SK-N-MC (cell line): ENCODE results near the gene N4BP3.

Source experiments
- DNase-seq: peaks from one replicate; pipeline ENCODE4 v3.0.0-alpha.2; 2011; ENCODE audit warnings: low read depth, low spot score
- H3K27ac ChIP-seq: fragments of 200-600 bp; sonication (generic); 2 replicates; pipeline ENCODE4 v1.5.1; 2016; ENCODE audit warnings: mixed run types
- H3K36me3 ChIP-seq: fragments of 200-600 bp; sonication (generic); 2 replicates; pipeline ENCODE4 v1.6.1; 2017; ENCODE audit warnings: antibody characterized with exemption, low read length, mixed read lengths; ENCODE audit not compliant: insufficient read depth
- H3K4me3 ChIP-seq: fragments of 200-600 bp; sonication (generic); 2 replicates; pipeline ENCODE4 v1.5.1; 2016
- H3K9ac ChIP-seq: fragments of 200-600 bp; sonication (generic); 2 replicates; pipeline ENCODE4 v1.8.0; 2017; ENCODE audit warnings: mixed run types, mixed read lengths; ENCODE audit not compliant: insufficient read length
- H3K9me3 ChIP-seq: fragments of 200-600 bp; sonication (generic); 2 replicates; pipeline ENCODE4 v1.6.1; 2017; ENCODE audit warnings: low read depth, mild to moderate bottlenecking, antibody characterized with exemption, low read length, moderate library complexity, mixed read lengths
- EZH2 ChIP-seq: fragments of 200-600 bp; sonication (generic); IDR thresholded peaks from one replicate; pipeline ENCODE4 v1.6.1; 2017; ENCODE audit warnings: antibody characterized with exemption
- FOXP2 ChIP-seq: optimal IDR thresholded peaks from 2 replicates; pipeline ENCODE3; 2011; ENCODE audit warnings: mild to moderate bottlenecking, moderate library complexity; ENCODE audit not compliant: insufficient read depth; ENCODE audit errors: extremely low read length, control extremely low read depth
- POLR2AphosphoS5 ChIP-seq: IDR thresholded peaks from 2 replicates; pipeline ENCODE4 v1.6.1; 2012; ENCODE audit warnings: mild to moderate bottlenecking, low read depth, low read length, borderline replicate concordance

The N4BP3 gene

DNA sequence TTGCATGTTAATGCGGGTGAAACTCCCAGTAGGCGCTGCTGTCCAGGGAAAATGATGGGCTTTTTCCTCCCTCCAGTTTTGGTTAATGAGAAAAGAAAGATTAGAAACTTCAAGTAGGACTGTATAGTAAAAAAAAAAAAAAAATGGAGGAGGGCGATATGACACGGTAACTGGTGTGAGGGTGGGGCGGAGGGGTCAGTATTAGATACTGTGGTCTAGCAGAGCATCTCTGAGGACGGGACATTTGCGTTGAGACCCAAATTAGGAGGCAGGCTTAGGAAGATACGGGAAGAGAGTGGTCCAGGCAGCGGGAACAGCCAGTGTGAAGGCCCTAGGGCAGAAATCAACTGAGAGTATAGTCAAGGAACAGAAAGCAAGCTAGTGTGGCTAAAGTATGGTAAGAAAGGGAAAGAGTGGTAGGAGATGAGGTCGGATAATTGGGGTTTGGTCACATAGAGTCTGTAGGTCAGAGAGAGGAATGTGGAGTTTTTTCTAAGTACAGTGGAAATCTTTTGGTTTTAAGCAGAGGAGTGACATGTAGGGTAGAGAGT is 18.2 kb downstream of the N4BP3 start:
- Histone ChIP-seq H3K9ac (peak overlapping the region; percentile 95), H3K27ac (peak overlapping the region; percentile 61; the same call in 1 of the 2 replicates), H3K9me3 (no peaks in the 10 kb centered on the region), H3K36me3 (peaks cover 17% of the 10 kb centered on the region; the same call in 1 of the 2 replicates), H3K4me3 (peak overlapping the region; percentile 90)
- no peak for DNase-seq
- no peak for TF ChIP-seq POLR2AphosphoS5
- TF ChIP-seq FOXP2, result no peak
- TF ChIP-seq EZH2, result no peak

DNA sequence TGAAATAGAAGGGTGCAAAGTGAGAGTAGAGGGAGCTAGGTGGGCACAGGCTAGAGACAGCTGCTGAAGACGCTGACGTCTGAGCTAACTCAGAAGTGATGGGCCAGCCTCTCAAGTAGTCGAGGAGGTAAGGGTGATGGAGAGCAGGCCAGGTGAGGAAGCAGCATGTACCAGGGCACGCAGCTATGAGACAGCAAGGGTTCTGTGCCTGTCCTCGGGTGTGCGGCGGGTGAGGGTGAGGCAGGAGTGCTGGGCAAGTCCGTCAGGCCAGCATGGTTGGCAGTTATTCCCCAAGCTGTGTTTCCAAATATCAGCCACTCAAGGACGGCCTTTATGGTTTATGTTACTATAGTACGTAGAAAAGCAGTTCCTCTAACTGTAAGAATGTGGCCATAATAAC is 23.7 kb downstream of the N4BP3 start:
- no peak overlapping the region for H3K9ac ChIP-seq
- no peak overlapping the region for H3K4me3 ChIP-seq
- H3K27ac ChIP-seq, result no peak overlapping the region
- DNase-seq, result no peak
- H3K9me3 ChIP-seq, result no peaks in the 10 kb centered on the region
- TF ChIP-seq FOXP2 (no peak), EZH2 (no peak), POLR2AphosphoS5 (no peak)
- H3K36me3 ChIP-seq, result peaks cover 31% of the 10 kb centered on the region; the same call in 1 of the 2 replicates

DNA sequence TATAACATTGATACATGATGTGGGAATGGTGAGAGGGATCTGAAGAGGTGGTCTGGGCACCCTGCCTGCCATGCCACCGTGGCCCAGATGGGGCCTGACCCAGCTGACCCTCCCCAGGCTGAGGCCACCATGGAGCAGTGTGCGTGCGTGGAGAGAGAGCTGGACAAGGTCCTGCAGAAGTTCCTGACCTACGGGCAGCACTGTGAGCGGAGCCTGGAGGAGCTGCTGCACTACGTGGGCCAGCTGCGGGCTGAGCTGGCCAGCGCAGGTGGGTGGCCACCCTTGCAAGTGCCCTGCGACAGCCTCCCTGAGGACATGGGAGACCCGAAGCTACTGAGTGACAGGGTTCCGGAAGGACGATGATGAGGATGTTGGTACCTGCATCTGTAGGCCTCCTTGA is 24.7 kb downstream of the N4BP3 start:
- no peak for TF ChIP-seq POLR2AphosphoS5
- TF ChIP-seq EZH2, result no peak
- no peak for TF ChIP-seq FOXP2
- no peak overlapping the region for H3K4me3 ChIP-seq
- peaks cover 41% of the 10 kb centered on the region for H3K36me3 ChIP-seq

DNA sequence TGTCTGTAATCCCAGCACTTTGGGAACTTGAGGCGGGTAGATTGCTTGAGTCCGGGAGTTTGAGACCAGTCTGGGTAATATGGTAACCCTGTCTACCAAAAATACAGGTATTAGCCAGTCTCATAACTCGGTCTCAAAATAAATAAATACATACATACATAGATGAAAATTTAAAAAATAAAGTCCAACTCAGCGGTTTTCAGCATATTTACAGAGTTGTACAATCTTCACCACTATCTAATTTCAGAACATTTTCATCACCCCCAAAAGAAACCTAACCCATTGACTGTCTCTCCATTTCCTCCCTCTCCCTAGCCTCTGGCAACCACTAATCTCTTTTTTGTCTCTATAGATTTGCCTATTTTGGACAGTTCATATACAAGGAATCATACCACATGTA is 28.2 kb downstream of the N4BP3 start:
- Histone ChIP-seq H3K27ac (no peak overlapping the region), H3K4me3 (no peak overlapping the region), H3K36me3 (peaks cover 47% of the 10 kb centered on the region), H3K9me3 (no peaks in the 10 kb centered on the region), H3K9ac (no peak overlapping the region)
- DNase-seq, result no peak
- no peak for TF ChIP-seq FOXP2
- no peak for TF ChIP-seq EZH2
- no peak for TF ChIP-seq POLR2AphosphoS5

More for the DNA sequence above, 24.7 kb downstream of the N4BP3 start:
- DNase-seq, result no peak
- Histone ChIP-seq H3K27ac (no peak overlapping the region), H3K9me3 (no peaks in the 10 kb centered on the region), H3K9ac (no peak overlapping the region)

DNA sequence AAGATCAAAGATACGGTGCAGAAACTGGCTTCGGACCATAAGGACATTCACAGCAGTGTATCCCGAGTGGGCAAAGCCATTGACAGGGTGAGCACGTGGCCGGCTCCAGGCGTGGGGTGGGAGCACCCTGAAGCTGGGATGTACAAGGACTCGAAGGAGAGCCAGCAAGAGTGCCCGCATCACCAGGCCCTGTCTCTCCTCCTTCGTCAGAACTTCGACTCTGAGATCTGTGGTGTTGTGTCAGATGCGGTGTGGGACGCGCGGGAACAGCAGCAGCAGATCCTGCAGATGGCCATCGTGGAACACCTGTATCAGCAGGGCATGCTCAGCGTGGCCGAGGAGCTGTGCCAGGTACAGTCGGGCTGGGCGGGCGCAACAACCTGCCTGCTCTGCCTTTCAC is 29.3 kb downstream of the N4BP3 start:
- Histone ChIP-seq H3K4me3 (no peak overlapping the region), H3K27ac (no peak overlapping the region), H3K9me3 (no peaks in the 10 kb centered on the region), H3K9ac (no peak overlapping the region), H3K36me3 (peaks cover 56% of the 10 kb centered on the region)
- no peak for DNase-seq
- TF ChIP-seq FOXP2 (no peak), EZH2 (no peak), POLR2AphosphoS5 (no peak)

DNA sequence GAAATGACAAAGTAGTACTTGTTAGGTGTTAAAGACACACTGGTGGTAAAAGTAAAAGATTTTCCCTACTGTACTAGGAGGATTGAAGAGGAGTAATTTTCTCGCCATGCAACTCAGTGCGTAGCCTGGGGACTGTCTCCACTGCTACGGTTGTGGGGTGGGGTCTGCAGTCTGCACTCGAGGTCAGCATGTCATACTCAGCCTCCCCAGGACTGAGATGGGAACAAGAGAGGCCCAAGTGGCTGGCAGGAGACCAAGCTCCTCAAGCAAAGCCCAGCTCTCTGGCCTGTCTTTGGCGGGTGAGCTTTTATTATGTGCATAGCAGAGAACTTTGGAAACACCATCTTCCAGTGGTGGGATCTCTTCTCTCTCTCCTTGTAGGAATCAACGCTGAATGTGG is 29.9 kb downstream of the N4BP3 start:
- H3K27ac ChIP-seq, result no peak overlapping the region

DNA sequence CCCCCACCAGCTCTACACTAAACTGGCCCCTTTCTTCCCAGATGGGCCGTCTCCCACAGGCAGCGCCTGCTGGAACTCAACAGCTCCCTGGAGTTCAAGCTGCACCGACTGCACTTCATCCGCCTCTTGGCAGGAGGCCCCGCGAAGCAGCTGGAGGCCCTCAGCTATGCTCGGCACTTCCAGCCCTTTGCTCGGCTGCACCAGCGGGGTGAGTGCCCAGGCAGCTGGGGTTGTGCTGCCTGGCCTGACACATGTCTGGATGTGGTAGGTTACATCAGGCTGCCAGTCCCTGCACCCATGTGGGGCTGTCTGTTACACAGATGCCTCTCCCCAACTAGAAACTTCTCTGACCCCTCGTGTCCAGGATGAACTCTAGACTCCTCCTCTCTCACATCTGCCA is 30.6 kb downstream of the N4BP3 start:
- H3K36me3 ChIP-seq, result peaks cover 61% of the 10 kb centered on the region
- TF ChIP-seq POLR2AphosphoS5, result no peak
- TF ChIP-seq FOXP2, result no peak
- no peak for TF ChIP-seq EZH2
- H3K9me3 ChIP-seq, result no peaks in the 10 kb centered on the region
- DNase-seq, result no peak
- H3K9ac ChIP-seq, result no peak overlapping the region
- no peak overlapping the region for H3K4me3 ChIP-seq
- H3K27ac ChIP-seq, result no peak overlapping the region

More for the DNA sequence above, 29.9 kb downstream of the N4BP3 start:
- no peak for DNase-seq
- Histone ChIP-seq H3K36me3 (peaks cover 56% of the 10 kb centered on the region), H3K9me3 (no peaks in the 10 kb centered on the region), H3K9ac (no peak overlapping the region), H3K4me3 (no peak overlapping the region)
- TF ChIP-seq EZH2, result no peak
- no peak for TF ChIP-seq FOXP2
- no peak for TF ChIP-seq POLR2AphosphoS5

DNA sequence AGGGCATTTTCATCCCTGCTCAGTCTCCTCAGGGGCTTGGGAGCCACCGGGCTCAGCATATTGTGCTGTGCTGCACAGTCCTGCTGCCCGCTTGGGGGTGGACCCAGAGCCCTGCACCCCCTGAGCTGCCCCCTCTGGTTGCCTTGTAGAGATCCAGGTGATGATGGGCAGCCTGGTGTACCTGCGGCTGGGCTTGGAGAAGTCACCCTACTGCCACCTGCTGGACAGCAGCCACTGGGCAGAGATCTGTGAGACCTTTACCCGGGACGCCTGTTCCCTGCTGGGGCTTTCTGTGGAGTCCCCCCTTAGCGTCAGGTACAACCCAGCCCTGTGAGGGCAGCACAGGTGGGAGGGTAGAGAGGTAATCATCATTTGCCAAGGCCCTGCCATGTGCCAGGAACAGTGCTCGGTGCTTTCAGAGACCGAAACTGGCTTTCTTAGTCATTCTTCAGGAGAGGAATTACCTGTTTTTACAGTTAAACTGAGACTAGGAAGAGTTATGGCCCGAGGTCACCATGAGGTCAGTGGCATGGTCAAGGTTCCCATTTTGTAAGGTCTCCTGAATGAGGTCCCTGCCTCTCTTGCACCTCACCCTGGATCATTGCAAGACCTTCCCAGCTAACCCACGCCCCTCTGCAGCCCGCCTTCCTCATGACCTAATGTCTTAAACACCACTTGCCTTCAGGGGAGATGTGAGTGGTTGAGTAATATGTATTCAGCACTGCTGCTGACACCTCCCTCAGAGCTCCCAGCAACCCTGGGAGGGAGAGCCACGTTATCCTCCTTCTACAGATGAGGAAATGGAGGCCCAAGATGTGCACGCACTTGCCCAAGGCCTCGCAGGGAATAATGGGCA is 32.9 kb downstream of the N4BP3 start:
- H3K27ac ChIP-seq, result no peak overlapping the region

DNA sequence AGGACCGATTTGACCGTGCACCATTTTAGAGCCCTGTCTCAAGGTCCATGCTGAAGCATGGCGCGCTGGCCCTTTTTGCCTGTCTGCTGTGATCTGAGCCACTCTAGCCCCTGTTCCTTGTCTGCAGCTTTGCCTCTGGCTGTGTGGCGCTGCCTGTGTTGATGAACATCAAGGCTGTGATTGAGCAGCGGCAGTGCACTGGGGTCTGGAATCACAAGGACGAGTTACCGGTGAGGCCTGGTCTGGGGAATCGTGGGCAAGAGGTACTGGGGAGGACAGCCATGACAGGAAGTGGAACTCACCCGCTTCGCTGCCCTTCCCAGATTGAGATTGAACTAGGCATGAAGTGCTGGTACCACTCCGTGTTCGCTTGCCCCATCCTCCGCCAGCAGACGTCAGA is 34.1 kb downstream of the N4BP3 start:
- Histone ChIP-seq H3K9me3 (no peaks in the 10 kb centered on the region), H3K4me3 (no peak overlapping the region), H3K36me3 (peaks cover 86% of the 10 kb centered on the region), H3K9ac (no peak overlapping the region), H3K27ac (no peak overlapping the region)
- TF ChIP-seq EZH2, result no peak
- no peak for TF ChIP-seq FOXP2
- no peak for TF ChIP-seq POLR2AphosphoS5
- no peak for DNase-seq

More for the DNA sequence above, 32.9 kb downstream of the N4BP3 start:
- Histone ChIP-seq H3K4me3 (no peak overlapping the region), H3K36me3 (peaks cover 84% of the 10 kb centered on the region), H3K9me3 (no peaks in the 10 kb centered on the region), H3K9ac (no peak overlapping the region)
- TF ChIP-seq POLR2AphosphoS5 (0 out of 2 replicates have a peak, but pooled peaks have one; percentile 1), EZH2 (no peak)
- no peak for DNase-seq
